IPS-18a (cell line): ENCODE data around the gene RAD23A.

Source experiments
- H3K27ac ChIP-seq: one replicate; pipeline ENCODE4 v1.5.1; 2013; ENCODE audit warnings: low read length
- H3K27me3 ChIP-seq: one replicate; pipeline ENCODE4 v1.6.1; 2013; ENCODE audit warnings: mild to moderate bottlenecking, low read length; ENCODE audit not compliant: control insufficient read depth, insufficient read depth
- H3K36me3 ChIP-seq: one replicate; pipeline ENCODE4 v1.6.1; 2013; ENCODE audit warnings: low read depth, low read length; ENCODE audit not compliant: control insufficient read depth
- H3K4me1 ChIP-seq: one replicate; pipeline ENCODE4 v1.6.1; 2013; ENCODE audit warnings: low read depth, low read length; ENCODE audit not compliant: control insufficient read depth
- H3K4me3 ChIP-seq: one replicate; pipeline ENCODE4 v1.5.1; 2013; ENCODE audit warnings: low read length
- H3K9ac ChIP-seq: one replicate; pipeline ENCODE4 v1.6.1; 2013; ENCODE audit warnings: mild to moderate bottlenecking, low read length, moderate library complexity
- H3K9me3 ChIP-seq: one replicate; pipeline ENCODE4 v1.6.1; 2013; ENCODE audit warnings: low read depth, low read length; ENCODE audit not compliant: control insufficient read depth

RAD23A gene

DNA sequence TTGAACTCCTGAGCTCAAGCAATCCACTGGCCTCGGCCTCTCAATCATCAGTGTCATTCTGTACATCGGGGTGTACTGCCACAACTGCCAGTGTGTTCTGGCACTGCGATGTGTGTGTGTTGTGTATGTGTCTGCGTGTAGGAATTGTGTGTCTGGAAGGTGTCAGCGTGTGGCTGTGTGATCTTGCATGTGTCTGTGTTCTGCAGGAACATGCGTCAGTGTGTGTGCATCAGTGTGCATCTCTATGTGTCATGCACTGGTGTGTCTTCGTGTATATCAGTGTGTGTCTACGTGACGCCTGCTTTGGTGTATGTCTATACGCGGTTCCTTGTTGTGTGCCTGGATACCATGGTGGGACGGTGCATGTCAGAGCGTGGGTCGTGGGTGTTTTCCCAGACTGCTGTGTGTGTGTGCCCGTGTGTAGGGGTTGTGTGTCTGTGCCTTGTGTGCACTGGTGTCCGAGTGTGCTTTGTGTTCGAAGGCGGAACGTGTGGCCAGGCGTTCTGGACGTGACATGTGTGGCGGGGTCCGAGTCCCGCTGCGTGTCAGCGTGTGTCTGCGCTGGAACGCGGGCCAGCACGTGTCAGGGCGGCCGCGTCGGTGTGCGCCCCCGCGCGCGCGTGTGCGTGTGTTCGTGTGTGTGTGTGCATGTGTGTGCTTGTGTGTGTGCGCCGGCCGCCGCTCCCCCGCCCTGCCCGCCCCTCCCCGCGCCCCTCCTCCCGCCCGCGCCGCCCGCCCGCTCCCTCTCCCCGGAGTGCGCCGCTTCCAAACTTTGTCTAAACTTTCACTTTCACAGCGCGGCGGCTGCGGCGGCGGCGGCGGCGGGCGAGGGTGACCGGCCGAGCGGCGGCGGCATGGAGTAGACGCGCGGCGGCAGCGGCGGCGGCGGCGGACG is 49.3 kb downstream of the RAD23A start, which contains the start of gene NFIX:
NFIX (plus strand) TSS at position 775 of the 895 bp plus-strand sequence. CDS start 363 bp downstream, outside the sequence.
- Histone ChIP-seq H3K4me1 (no peaks in the 10 kb centered on the region), H3K9ac (no peak within 1 kb of the TSS), H3K27me3 (peaks cover 93% of the 10 kb centered on the region), H3K27ac (no peak within 1 kb of the TSS), H3K36me3 (no peaks in the 10 kb centered on the region), H3K4me3 (peak within 1 kb of the TSS; percentile 19), H3K9me3 (no peaks in the 10 kb centered on the region)

DNA sequence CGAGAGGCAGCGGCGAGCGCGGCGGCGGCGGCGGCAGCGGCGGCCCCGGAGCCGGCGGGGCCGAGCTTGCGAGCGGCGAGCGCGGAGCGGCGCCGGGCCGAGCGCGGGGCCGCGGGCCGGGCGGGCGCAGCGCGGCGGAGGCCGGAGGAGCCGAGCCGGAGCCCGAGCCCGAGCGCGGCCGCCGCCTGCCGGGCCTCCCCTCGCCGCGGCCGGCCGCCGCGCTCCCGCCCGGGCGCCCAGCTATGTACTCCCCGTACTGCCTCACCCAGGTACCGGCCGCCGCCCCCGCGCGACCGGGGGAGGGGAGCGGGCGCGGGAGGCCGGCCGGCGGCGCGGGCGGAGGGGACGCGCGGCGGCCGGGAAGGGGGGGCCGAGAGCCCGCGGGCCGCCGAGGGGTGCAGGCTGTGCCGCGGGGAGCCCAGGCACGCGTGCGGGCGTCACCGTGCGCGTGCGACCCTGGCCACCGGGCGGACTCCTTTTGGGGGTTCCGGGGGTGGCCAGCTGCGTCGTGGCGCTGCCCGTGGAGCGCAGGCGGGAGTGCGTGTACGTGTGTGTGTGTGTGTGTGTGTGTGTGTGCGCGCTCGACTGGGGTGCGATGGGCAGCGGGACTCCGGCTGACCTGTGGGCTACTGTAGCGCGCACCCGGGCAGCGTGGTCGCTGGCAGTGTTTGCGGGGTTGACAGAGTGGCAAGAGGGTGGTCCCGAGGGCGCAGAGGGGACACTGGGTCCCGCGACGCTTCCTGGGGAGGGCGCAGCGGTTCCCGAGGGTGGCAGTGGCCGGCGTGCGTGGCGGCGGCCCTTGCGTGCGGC is 50.1 kb downstream of the RAD23A start:
- no peak overlapping the region for H3K27ac ChIP-seq
- no peak overlapping the region for H3K4me3 ChIP-seq
- H3K27me3 ChIP-seq, result peaks cover 94% of the 10 kb centered on the region
- no peaks in the 10 kb centered on the region for H3K4me1 ChIP-seq
- no peak overlapping the region for H3K9ac ChIP-seq
- no peaks in the 10 kb centered on the region for H3K9me3 ChIP-seq
- H3K36me3 ChIP-seq, result no peaks in the 10 kb centered on the region

DNA sequence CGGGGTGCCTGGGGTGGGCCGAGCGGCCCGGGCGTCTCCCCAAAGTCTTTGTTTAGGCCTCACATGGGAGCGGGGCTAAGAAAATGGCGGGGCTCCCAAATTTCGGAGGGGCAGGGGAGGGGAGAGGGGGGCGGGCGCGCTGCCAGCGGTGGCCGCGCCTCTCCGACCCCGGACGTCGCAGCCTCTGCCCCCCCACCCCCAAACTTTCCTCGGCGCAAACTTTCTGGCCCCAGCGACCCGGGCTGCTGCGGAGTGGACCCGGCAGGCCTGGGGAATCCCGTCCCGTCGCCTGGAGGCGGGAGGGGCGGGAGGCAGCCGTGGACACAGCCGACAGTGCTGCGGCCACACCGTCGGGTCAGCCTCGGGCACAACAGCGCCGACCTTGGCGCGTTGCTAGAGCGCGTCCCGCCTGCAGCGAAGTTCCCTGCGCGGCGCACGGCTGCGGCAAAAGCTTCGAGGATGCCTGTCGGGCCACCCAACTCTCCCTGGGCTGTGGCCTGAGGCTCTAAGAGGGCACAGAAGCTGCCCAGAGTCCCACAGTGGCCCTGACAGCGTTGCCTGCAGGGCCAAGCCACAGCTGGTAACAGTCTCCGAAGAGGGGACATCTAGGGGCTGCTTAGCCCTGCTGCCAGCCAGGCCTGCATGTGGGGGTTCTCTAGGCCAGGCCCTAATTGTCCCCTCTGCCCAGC is 50.9 kb downstream of the RAD23A start:
- no peaks in the 10 kb centered on the region for H3K9me3 ChIP-seq
- H3K27ac ChIP-seq, result no peak overlapping the region
- H3K27me3 ChIP-seq, result peaks cover 94% of the 10 kb centered on the region
- no peaks in the 10 kb centered on the region for H3K36me3 ChIP-seq
- no peak overlapping the region for H3K9ac ChIP-seq
- H3K4me3 ChIP-seq, result no peak overlapping the region
- no peaks in the 10 kb centered on the region for H3K4me1 ChIP-seq

DNA sequence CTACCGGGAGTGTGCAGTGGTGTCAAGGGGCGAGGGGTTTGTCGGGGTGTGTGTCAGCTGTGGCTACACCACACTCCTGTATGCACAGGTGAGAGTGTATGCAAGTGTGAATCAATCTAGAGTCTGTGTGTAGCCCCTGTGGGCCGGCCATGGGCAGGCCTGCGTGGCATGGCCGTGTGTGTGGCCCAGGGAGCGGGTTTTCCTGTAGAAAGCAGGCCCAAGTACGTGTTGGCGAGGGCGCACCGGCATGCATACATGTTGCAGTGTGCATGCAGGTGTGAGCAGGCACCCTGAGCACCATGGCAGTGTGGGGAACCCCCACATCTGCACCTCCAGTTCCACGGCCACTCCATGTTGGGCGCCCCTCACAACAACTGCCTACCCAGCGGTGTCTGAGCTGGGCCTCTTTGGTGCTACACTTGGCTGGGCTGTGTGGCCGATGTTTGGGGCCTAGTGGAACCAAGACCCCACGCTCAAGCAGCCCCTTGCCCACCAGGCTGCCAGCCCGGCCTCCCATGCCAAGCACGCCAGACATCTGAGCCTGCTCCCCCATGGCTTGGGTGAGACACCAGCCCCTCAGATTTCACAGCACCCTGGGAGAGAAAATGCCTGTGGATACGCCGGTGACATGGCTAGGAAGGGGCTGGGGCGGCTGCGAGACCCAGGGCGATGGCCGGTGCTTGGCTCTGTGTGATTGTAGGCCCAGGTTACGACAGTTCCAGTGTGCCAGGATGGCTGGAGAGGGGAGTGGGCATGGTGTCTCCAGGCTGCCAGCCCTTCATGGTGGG is 51.7 kb downstream of the RAD23A start:
- no peaks in the 10 kb centered on the region for H3K9me3 ChIP-seq
- no peak overlapping the region for H3K4me3 ChIP-seq
- H3K27me3 ChIP-seq, result peaks cover 88% of the 10 kb centered on the region
- no peak overlapping the region for H3K9ac ChIP-seq
- H3K36me3 ChIP-seq, result no peaks in the 10 kb centered on the region
- H3K4me1 ChIP-seq, result no peaks in the 10 kb centered on the region
- H3K27ac ChIP-seq, result no peak overlapping the region

DNA sequence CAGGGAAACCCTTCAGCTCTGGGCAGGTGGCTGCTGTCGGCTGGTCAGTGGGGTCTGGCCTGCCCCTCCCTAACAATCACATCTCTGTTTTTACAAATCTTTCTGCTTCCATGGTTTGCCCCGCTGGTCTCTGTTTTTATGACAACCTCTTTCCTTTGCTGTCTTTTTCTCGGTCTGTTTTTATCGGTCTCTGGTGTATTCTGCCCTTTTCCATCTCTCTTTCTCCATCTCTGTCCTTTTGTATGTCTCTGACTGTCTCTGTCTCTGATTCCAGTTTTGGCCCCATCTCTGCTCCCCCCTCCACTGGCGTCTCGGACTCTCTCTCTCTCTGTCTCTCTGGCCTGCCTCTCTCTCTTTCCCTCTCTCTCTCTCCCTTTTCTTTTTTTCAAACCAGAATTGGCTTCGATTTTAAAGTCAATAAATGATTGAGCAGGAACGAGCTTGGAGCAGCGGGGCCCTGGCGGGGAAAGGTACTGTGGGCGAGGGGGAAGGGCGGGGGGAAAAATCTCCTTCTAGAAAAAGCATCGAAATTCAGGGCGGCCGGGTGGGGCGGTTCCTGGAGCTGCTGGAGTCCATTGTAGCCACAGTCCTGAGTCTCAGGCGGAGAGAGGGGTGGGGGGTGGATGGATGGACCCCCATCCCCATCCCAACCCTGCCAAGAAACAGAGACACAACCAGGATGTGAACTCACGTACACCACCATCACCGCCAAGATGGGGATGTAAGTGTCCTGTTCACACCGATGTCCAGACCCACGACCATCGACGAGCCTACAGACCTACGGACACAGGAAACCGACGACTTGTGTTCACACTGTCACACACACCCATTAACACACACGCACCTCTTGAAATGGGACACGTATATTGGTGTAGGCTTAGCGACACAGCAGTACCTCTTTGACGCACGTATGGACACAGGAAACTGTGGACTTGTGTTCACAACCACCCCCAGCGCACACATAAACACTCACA is 52.6 kb downstream of the RAD23A start:
- Histone ChIP-seq H3K9ac (no peak overlapping the region), H3K36me3 (no peaks in the 10 kb centered on the region), H3K9me3 (no peaks in the 10 kb centered on the region), H3K27ac (no peak overlapping the region), H3K4me3 (no peak overlapping the region), H3K4me1 (no peaks in the 10 kb centered on the region), H3K27me3 (peaks cover 86% of the 10 kb centered on the region)

DNA sequence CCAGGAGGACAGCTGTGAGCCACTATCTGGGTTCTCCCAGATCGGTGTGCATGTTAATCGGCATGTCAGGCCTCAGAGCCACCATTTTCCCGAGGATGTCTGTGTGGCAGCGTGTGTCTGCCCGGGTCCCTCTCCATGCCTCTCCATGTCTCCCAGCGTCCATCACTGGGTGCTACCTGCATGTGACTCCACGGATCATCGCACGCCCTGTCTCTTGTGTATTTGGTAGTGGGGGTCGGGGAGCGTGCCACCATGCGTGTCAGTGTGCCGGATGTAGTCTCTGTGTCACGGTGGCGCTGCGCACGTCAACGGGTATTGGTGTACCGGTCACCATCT is 55.5 kb downstream of the RAD23A start:
- Histone ChIP-seq H3K4me3 (no peak overlapping the region), H3K9ac (no peak overlapping the region), H3K4me1 (no peaks in the 10 kb centered on the region), H3K27ac (no peak overlapping the region), H3K9me3 (no peaks in the 10 kb centered on the region), H3K27me3 (peaks cover 91% of the 10 kb centered on the region), H3K36me3 (no peaks in the 10 kb centered on the region)

DNA sequence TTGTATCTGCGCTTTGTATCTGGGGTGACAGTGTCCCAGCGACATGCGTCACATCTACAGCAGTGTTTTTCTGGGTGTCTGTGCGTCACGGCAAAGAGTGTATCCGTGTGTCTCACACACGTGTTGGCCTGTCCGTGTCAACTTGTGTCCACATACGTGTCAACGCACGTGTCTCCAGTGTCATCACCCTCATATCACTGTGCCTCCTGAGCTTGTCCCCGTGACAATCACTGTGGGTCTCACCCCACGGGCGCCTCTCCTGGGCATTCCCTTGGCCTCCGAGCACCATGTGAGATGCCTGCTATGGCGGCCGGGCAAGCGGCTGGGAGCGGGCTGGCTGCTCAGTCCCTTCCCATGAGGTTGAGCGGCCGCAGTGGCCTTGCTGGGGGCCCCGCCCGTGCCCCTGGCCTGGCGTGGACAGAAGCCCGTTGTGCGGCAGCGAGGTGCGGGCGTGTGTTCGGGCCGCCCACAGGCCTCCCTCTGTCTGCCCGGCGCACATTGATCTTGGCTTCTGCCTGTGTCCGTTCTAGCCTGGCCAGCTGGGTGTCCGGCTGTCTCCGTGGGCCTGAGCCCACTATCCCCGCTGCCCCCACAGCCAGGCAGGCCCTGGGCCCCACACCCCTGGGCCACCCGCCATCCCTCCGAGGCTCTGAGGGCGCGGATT is 56.0 kb downstream of the RAD23A start:
- Histone ChIP-seq H3K36me3 (no peaks in the 10 kb centered on the region), H3K27ac (no peak overlapping the region), H3K27me3 (peaks cover 91% of the 10 kb centered on the region), H3K9ac (no peak overlapping the region), H3K9me3 (no peaks in the 10 kb centered on the region), H3K4me1 (no peaks in the 10 kb centered on the region), H3K4me3 (no peak overlapping the region)

DNA sequence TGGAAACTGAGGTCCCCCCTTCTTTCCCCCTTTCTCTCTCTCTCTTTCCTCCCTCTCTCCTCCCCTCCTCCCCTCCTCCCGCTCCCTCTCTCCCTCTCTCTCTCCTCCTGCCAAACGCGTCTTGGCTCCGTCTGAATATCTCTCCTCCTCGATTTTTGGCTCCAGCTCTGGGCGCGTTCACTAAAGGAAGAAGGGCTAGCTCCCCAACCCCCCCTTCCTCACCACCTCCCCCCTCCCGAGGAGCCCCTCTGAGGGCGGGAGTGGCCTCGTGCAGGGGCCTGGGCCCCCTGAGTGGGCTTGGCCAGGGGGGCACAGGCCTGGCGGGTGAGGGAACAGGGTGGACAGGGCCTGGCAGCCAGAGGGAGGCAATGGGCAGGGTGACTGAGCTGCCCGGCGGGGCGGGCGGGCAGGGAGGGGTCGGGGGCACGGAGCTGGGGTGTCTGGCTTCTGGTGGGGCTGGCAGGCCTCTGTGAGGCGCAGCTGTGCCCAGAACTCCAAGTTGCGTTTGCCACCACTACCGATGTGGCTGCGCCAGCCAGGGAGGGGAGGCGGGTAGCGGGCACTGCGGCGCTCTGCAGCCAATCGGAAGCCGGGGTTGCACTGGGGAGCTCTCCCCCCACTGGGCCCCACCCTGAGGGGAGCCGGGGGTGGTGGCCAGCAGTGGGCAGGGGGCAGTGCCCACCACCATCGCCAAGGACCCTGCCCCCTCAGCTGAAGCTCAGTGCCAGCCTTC is 56.7 kb downstream of the RAD23A start:
- Histone ChIP-seq H3K27me3 (peaks cover 91% of the 10 kb centered on the region), H3K27ac (no peak overlapping the region), H3K9ac (no peak overlapping the region), H3K9me3 (no peaks in the 10 kb centered on the region), H3K4me3 (no peak overlapping the region), H3K4me1 (no peaks in the 10 kb centered on the region), H3K36me3 (no peaks in the 10 kb centered on the region)

DNA sequence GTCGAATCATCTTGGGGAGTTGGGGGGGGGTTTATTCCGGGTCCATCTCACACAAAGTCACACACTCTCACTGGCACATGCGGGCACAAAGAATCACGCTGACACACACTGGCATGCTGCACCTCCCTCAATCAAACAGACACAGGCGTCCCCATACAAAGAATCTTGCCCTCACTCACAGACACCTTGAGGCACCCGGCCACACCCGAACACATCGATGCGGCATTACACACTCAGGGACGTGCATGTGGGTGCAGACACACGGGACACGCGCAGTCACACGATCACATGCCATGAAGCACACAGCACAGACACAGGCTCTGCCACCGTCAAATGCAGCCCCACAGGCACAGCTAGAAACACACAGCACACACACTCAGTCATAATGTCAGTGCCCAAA is 57.4 kb downstream of the RAD23A start:
- Histone ChIP-seq H3K36me3 (no peaks in the 10 kb centered on the region), H3K4me1 (no peaks in the 10 kb centered on the region), H3K9ac (no peak overlapping the region), H3K4me3 (no peak overlapping the region), H3K9me3 (no peaks in the 10 kb centered on the region), H3K27ac (no peak overlapping the region), H3K27me3 (peaks cover 91% of the 10 kb centered on the region)
